Lower leg skin (tissue), 3 donors: ENCODE results near the gene GALNT1.

ENCODE experiments used
- CTCF ChIP-seq, 3 donors: fragments of 450-650 bp; IDR thresholded peaks; one replicate each; pipeline ENCODE4 v1.5.1; 2016; ENCODE audit warnings: antibody characterized with exemption in 3 of 3, mild to moderate bottlenecking in 3 of 3, moderate library complexity in 2 of 3
- POLR2A ChIP-seq, 2 donors: fragments of 450-650 bp; IDR thresholded peaks; one replicate each; pipeline ENCODE4 v1.6.1; 2016 to 2017; ENCODE audit warnings: antibody characterized with exemption in 2 of 2, mild to moderate bottlenecking in 1 of 2, moderate library complexity in 1 of 2

- TF ChIP-seq CTCF (IDR thresholded peaks at IDR 0.05) (no peak), POLR2A (IDR thresholded peaks at IDR 0.05) (no peak)
These were observed 42.6 kb downstream of the GALNT1 start for GRCh38 chr18:35624146-35624545.
